K562 (cell line): Measurements from ENCODE around the gene FDX2.

Experiments used
- NR3C1 ChIP-seq: sonication (generic); formaldehyde crosslinking; IDR thresholded peaks from 2 replicates; pipeline ENCODE4 v1.8.1; 2022; ENCODE audit warnings: missing genetic modification reagents
- POLR2A ChIP-seq: fragments of 450-650 bp; conservative IDR thresholded peaks from 2 replicates; pipeline ENCODE4 v1.6.1; 2016
- POLR2AphosphoS5 ChIP-seq: IDR thresholded peaks from 2 replicates; pipeline ENCODE4 v1.6.1; 2011; ENCODE audit warnings: mild to moderate bottlenecking, low read depth, low read length, moderate library complexity; ENCODE audit not compliant: control insufficient read depth, insufficient read depth
- RBM22 ChIP-seq: fragments of 200-400 bp; formaldehyde crosslinking; IDR thresholded peaks from 2 replicates; pipeline ENCODE4 v1.6.1; 2018; ENCODE audit warnings: low read length, low read depth; ENCODE audit not compliant: poor library complexity, severe bottlenecking
- TAF1 ChIP-seq: IDR thresholded peaks from 2 replicates; pipeline ENCODE4 v1.6.1; 2011; ENCODE audit warnings: mild to moderate bottlenecking, low read length, moderate library complexity; ENCODE audit not compliant: insufficient read depth, control insufficient read depth, severe bottlenecking; ENCODE audit errors: extremely low read depth
- TCF15 ChIP-seq: fragments of 250-450 bp; sonication (Bioruptor Pico); IDR thresholded peaks from 2 replicates; pipeline ENCODE4 v1.8.0; 2022; ENCODE audit warnings: moderate library complexity, mild to moderate bottlenecking, inconsistent platforms
- ZNF280B ChIP-seq: fragments of 250-450 bp; sonication (Bioruptor Pico); IDR thresholded peaks from 2 replicates; pipeline ENCODE4 v1.5.1; 2021; ENCODE audit warnings: mild to moderate bottlenecking

GRCh38 chr19:10274589-10274988 is 41.2 kb downstream of the FDX2 start:
- no peak for TF ChIP-seq RBM22
- TF ChIP-seq TAF1 = no peak
- TF ChIP-seq NR3C1 = no peak
- no peak for TF ChIP-seq TCF15 (CRISPR knock-in tag)
- TF ChIP-seq ZNF280B (CRISPR knock-in tag) = no peak
- TF ChIP-seq POLR2AphosphoS5 = no peak
- no peak for TF ChIP-seq POLR2A
